Left renal cortex interstitium (tissue), 4 donors: ENCODE data around the gene CSAG3. TPM values are rescaled to one million over a fixed set of nuclear protein-coding genes. Genes with fewer than 3 reads are reported as not detected.
"Not testable (repeated sequence)": the region's sequence is repeated elsewhere in the genome, so short reads cannot be mapped to it uniquely, and the experiment has no call there.

Source experiments
- DNase-seq, 4 donors: peaks; one replicate each; pipeline ENCODE4 v3.0.0-alpha.2; 2013; ENCODE audit warnings: low read depth in 4 of 4, low spot score in 2 of 4, missing footprints in 1 of 4
- polyA plus RNA-seq, 4 donors: library from polyadenylated mRNA; unstranded; fragments of 120-200 nt; gene quantifications; one replicate each; pipeline ENCODE4 v1.2.1, GENCODE V29; 2013; ENCODE audit not compliant: insufficient read length in 4 of 4

CSAG3 gene
- polyA plus RNA-seq: not detected

DNA sequence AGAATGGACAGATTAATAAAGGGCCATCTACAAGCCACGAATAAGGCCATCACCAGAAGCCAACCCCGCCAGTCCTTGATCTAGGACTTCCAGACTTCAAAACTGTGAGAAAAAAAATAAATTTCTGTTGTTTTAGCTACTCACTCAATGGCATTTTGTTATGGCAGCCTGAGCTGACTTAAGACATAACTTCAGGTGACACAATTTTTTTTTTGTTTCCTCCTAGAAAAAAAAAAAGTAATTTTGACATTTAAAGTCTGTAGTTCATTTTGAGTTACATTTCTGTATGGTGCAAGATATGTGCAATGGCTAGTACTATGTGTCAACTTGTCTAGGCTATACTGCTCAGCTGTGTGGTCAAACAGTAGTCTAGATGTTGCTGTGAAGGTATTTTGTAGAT lies at the start of gene CSAG3:
TSS of gene CSAG3 (plus strand) at position 301 of the 400 bp plus-strand sequence.
- DNase-seq: not testable (repeated sequence)

DNA sequence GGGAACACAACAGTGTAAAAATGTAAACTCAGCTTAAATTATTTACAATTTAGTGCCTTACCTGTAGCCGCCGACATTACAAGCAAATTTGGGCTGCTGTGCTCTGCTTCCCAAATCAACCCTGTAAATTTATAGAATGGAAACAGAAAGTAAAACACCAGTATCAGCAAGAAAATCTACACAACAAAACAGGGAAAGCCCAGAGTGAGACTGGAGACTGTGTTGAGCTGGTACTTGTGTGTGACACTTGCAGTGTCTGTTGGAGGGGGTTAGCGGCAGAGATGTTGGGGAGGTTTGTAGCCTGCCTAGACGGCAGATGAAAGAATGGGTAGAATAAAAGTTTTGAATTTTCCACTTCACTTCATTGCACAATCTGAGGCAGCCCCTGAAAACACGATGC lies 45.8 kb upstream of the CSAG3 start:
- not testable (repeated sequence) for DNase-seq

DNA sequence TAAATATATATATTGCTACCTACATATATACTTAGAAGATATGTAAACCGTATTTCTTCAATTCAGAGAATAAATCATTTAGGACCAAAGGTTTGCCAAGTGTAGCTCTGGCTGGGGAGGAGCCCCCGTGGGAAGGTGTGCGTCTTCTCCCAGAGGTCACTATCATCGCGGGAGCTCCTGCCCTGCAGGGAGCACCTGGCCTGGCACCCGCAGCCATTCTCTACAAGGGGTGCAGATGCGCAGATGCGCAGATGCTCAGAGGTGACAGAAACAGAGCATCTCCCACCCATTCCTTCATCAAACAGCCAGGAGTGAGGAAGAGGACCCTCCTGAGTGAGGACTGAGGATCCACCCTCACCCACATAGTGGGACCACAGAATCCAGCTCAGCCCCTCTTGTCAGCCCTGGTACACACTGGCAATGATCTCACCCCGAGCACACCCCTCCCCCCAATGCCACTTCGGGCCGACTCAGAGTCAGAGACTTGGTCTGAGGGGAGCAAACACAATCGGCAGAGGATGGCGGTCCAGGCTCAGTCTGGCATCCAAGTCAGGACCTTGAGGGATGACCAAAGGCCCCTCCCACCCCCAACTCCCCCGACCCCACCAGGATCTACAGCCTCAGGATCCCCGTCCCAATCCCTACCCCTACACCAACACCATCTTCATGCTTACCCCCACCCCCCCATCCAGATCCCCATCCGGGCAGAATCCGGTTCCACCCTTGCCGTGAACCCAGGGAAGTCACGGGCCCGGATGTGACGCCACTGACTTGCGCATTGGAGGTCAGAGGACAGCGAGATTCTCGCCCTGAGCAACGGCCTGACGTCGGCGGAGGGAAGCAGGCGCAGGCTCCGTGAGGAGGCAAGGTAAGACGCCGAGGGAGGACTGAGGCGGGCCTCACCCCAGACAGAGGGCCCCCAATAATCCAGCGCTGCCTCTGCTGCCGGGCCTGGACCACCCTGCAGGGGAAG lies 44.9 kb upstream of the CSAG3 start, which contains the start of gene MAGEA2B:
TSS of gene MAGEA2B (plus strand) at position 814 of the 973 bp plus-strand sequence. CDS start 2,479 bp downstream, outside the sequence.
- not testable (repeated sequence) for DNase-seq

DNA sequence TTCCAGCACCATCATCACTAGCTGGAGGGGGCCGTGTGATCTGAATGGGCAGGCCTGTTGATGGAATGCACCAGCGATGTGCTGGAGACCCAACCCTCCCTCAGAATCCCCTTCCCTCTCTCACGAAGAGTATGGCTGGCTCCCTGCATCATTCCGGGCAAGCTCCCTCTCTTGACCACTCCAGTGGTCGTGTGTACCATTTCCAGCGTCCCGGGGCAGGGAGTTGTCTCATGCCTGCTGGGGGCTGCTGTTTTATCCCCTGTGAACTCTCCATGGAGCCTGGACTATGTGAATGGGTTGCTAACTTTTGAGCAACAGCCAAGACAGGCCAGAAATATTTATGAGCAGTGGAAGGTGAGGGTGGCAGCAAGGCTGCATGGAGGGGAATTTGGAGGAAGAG lies 33.6 kb upstream of the CSAG3 start:
- no peak for DNase-seq

DNA sequence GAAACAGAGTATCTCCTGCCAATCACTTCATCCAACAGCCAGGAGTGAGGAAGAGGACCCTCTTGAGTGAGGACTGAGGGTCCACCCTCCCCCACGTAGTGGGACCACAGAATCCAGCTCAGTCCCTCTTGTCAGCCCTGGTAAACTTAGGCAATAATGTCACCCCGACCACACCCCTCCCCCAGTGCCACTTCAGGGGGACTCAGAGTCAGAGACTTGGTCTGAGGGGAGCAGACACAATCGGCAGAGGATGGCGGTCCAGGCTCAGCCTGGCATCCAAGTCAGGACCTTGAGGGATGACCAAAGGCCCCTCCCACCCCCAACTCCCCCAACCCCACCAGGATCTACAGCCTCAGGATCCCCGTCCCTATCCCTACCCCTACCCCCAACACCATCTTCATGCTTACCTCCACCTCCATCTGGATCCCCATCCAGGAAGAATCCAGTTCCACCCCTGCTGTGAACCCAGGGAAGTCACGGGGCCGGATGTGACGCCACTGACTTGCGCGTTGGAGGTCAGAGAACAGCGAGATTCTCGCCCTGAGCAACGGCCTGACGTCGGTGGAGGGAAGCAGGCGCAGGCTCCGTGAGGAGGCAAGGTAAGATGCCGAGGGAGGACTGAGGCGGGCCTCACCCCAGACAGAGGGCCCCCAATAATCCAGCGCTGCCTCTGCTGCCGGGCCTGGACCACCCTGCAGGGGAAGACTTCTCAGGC lies 25.6 kb upstream of the CSAG3 start, which contains the start of the genes CSAG1 and MAGEA12:
TSS of gene CSAG1 (minus strand) at position 461 of the 715 bp plus-strand sequence. CDS start 1,261 bp downstream, outside the sequence.
TSS of gene MAGEA12 (plus strand) at position 497 of the 715 bp plus-strand sequence. CDS start 2,405 bp downstream, outside the sequence.
- no peak for DNase-seq

DNA sequence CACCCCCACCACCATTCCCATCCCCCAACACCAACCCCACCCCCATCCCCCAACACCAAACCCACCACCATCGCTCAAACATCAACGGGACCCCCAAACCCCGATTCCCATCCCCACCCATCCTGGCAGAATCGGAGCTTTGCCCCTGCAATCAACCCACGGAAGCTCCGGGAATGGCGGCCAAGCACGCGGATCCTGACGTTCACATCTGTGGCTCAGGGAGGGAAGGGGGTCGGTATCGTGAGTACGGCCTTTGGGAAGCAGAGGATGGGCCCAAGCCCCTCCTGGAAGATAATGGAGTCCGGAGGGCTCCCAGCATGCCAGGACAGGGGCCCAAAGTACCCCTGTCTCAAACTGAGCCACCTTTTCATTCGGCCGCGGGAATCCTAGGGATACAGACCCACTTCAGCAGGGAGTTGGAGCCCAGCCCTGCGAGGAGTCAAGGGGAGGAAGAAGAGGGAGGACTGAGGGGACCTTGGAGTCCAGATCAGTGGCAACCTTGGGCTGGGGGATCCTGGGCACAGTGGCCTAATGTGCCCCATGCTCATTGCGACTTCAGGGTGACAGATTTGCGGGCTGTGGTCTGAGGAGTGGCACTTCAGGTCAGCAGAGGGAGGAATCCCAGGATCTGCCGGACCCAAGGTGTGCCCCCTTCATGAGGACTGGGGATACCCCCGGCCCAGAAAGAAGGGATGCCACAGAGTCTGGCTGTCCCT lies 24.7 kb upstream of the CSAG3 start:
- DNase-seq: not testable (repeated sequence)

DNA sequence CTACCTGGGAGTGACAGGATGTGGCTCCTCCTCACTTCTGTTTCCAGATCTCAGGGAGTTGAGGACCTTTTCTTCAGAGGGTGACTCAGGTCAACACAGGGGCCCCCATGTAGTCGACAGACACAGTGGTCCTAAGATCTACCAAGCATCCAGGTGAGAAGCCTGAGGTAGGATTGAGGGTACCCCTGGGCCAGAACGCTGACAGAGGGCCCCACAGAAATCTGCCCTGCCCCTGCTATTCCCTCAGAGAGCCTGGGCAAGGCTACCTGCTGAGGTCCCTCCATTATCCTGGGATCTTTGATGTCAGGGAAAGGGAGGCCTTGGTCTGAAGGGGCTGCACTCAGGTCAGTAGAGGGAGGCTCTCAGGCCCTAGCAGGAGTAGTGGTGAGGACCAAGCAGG lies 23.9 kb upstream of the CSAG3 start:
- DNase-seq: no peak

DNA sequence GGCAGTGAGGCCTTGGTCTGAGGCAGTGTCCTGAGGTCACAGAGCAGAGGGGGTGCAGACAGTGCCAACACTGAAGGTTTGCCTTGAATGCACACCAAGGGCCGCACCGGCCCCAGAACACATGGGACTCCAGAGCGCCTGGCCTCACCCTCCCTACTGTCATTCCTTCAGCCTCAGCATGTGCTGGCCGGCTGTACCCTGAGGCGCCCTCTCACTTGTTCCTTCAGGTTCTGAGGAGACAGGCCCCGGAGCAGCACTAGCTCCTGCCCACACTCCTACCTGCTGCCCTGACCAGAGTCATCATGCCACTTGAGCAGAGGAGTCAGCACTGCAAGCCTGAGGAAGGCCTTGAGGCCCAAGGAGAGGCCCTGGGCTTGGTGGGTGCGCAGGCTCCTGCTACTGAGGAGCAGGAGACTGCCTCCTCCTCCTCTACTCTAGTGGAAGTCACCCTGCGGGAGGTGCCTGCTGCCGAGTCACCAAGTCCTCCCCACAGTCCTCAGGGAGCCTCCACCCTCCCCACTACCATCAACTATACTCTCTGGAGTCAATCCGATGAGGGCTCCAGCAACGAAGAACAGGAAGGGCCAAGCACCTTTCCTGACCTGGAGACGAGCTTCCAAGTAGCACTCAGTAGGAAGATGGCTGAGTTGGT lies 23.0 kb upstream of the CSAG3 start:
- DNase-seq: no peak

DNA sequence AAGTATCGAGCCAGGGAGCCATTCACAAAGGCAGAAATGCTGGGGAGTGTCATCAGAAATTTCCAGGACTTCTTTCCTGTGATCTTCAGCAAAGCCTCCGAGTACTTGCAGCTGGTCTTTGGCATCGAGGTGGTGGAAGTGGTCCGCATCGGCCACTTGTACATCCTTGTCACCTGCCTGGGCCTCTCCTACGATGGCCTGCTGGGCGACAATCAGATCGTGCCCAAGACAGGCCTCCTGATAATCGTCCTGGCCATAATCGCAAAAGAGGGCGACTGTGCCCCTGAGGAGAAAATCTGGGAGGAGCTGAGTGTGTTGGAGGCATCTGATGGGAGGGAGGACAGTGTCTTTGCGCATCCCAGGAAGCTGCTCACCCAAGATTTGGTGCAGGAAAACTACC lies 22.5 kb upstream of the CSAG3 start:
- not testable (repeated sequence) for DNase-seq

DNA sequence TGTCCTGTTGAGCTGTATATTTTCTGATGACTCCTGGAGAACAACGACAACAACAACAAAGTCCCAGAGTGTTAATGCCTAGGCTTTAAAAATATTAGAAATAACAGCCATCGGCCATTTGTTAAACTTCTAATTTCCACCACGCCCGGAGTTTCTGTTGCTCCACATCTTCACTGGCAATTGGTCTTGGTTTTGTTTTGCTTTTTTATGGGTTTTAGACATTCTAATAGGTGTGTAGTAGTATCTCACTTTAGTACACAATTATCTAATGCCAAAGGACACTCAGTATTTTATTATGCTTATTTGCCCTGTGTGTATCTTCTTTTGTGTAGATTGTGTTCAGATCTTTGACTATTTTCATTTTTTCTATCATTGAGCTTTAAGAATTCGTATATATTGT lies 20.5 kb upstream of the CSAG3 start:
- no peak for DNase-seq

DNA sequence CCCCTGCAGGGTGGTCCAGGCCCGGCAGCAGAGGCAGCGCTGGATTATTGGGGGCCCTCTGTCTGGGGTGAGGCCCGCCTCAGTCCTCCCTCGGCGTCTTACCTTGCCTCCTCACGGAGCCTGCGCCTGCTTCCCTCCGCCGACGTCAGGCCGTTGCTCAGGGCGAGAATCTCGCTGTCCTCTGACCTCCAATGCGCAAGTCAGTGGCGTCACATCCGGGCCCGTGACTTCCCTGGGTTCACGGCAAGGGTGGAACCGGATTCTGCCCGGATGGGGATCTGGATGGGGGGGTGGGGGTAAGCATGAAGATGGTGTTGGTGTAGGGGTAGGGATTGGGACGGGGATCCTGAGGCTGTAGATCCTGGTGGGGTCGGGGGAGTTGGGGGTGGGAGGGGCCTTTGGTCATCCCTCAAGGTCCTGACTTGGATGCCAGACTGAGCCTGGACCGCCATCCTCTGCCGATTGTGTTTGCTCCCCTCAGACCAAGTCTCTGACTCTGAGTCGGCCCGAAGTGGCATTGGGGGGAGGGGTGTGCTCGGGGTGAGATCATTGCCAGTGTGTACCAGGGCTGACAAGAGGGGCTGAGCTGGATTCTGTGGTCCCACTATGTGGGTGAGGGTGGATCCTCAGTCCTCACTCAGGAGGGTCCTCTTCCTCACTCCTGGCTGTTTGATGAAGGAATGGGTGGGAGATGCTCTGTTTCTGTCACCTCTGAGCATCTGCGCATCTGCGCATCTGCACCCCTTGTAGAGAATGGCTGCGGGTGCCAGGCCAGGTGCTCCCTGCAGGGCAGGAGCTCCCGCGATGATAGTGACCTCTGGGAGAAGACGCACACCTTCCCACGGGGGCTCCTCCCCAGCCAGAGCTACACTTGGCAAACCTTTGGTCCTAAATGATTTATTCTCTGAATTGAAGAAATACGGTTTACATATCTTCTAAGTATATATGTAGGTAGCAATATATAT lies 5.0 kb upstream of the CSAG3 start, which contains the start of gene MAGEA2:
TSS of gene MAGEA2 (minus strand) at position 157 of the 965 bp plus-strand sequence. CDS start 2,479 bp downstream, outside the sequence.
- not testable (repeated sequence) for DNase-seq

DNA sequence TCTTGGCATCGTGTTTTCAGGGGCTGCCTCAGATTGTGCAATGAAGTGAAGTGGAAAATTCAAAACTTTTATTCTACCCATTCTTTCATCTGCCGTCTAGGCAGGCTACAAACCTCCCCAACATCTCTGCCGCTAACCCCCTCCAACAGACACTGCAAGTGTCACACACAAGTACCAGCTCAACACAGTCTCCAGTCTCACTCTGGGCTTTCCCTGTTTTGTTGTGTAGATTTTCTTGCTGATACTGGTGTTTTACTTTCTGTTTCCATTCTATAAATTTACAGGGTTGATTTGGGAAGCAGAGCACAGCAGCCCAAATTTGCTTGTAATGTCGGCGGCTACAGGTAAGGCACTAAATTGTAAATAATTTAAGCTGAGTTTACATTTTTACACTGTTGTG lies 4.1 kb upstream of the CSAG3 start:
- DNase-seq: not testable (repeated sequence)

DNA sequence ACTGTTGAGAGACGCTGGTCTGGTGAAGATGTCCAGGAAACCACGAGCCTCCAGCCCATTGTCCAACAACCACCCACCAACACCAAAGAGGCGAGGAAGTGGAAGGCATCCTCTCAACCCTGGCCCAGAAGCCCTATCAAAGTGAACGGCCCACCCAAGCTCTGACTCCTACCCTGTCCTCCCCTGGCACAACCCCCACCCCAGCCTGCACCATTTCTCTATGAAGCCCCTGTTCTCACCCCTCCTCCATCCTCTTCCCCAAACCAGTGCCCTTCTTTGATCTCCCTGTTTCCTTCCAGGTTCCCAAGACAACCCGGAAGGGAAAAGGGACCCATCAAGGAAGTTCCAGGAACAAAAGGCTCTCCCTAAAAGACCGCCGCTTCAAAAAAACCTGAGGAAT lies 526 bp downstream of the CSAG3 start:
- not testable (repeated sequence) for DNase-seq

DNA sequence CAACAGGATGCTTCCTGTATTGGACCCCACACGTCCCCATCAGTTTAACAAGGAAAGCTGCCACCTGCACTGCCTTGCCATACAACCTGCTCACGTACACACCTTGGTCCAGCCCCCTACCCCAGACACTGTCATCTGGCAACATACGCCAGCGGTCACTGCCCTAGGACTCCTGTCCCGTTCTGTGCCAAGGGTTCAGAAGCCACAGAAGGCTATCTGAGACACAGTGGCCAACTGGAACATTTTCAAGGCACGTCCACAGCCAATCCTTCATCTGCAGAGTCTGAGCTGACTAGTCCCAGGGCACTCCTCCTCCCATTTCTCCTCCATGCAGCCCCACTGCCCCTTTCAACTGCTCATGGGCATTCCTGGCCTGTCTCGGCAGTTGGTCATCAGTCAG lies 2.6 kb downstream of the CSAG3 start:
- DNase-seq: not testable (repeated sequence)

DNA sequence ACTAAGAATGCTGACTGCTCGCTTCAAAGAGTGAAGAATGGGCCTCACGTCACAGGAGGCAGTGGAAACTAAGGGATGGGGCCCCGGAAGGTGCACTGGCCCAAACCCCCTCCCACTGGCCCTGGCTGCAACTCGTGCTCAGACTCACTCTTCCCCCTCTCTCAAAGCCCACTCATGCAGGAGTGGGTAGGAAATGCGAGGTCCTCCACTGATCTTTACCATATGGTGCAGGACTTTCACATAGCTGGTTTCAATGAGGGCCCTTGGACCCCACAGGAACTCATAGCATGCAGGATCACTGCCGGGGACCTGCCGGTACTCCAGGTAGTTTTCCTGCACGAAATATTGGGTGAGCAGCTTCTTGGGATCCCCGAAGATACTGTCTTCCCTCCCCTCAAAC lies 7.5 kb downstream of the CSAG3 start:
- DNase-seq: not testable (repeated sequence)

DNA sequence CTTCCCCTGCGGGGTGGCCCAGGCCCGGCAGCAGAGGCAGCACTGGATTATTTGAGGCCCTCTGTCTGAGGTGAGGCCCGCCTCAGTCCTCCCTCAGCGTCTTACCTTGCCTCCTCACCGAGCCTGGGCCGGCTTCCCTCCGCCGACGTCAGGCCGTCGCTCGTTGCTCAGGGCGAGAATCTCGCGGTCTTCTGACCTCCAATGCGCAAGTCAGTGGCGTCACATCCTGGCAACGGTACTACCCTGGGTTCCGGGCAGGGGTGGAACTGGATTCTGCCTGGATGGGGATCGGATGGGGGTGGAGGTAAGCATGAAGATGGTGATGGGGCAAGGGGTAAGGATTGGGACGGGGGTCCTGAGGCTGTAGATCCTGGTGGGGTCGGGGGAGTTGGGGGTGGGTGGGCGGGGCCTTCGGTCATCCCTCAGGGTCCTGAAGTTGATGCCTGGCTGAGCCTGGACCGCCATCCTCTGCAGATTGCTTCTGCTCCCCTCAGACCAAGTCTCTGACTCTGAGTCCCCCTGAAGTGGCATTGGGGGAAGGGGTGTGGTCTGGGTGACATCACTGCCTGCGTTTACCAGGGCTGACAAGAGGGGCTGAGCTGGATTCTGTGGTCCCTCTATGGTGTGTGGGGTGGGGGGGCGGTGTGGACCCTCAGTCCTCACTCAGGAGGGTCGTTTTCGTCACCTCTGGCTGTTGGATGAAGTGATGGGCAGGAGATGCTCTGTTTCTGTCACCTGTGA lies 10.7 kb downstream of the CSAG3 start, which contains the start of gene MAGEA6:
TSS of gene MAGEA6 (minus strand) at position 141 of the 741 bp plus-strand sequence. CDS start 2,039 bp downstream, outside the sequence.
- DNase-seq: not testable (repeated sequence)

DNA sequence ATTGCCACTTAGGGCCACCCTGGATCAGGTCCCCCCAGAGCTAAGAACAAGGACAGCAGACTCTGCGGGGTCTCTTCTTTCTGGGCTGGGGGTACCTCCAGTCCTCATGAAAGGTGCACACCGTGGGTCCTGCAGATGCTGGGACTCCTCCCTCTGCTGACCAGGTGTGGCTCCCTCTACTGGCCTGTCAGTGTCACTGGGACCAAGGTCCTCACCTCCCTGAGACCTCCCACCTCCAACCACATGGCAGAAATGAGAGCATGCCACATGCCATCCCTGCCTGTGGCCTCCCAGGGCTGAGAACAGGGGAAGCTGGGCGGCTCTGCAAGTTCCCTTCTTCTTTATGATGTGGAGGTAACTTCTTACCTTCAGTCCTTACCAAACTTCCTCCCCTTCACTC lies 28.0 kb downstream of the CSAG3 start:
- not testable (repeated sequence) for DNase-seq

DNA sequence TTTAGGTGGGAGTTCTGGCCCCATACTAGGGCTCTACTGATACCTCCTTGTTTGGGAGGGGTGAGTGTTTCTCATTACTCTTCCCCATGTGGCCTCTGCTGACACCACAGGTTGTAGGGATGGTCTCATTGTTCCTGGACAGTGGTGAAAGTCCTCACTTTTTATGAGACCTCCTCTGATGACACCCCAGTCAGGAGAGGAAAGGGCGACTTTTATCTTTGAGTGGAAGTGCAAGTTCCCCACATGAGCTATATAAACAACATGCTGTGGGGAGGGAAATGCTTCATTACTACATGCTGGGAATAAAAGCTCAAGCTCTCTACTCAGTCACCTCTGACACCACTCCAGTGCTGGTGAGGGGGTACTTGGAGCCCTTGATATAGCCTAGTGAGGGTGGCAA lies 39.9 kb downstream of the CSAG3 start:
- no peak for DNase-seq
